ENCODE results near the gene TBX1. TPM values are rescaled to one million over a fixed set of nuclear protein-coding genes. Genes with fewer than 3 reads are reported as not detected.

The TBX1 gene
- total and polyA plus RNA-seq, 2 of the 13 experiments (the other 11 are each of a cell fraction or from before 2014, with no cell fraction given): not detected

GRCh38 chr22:19717691-19718455 lies 42.7 kb upstream of the TBX1 start (continued):
- TF ChIP-seq ZBTB46 (CRISPR knock-in tag; IDR thresholded peaks at IDR 0.05; ENCODE audit: borderline replicate concordance) (0 out of 2 replicates have a peak, but pooled peaks have one; percentile 58), MEIS1 (CRISPR knock-in tag; IDR thresholded peaks at IDR 0.05; ENCODE audit: borderline replicate concordance) (0 out of 2 replicates have a peak, but pooled peaks have one; percentile 40), SMC3 (IDR thresholded peaks at IDR 0.05; ENCODE audit: low read length) (peak; percentile 3; the same call in 1 of the 2 replicates), MXD4 (CRISPR knock-in tag; IDR thresholded peaks at IDR 0.05) (no peak), RAD51 (IDR thresholded peaks at IDR 0.05; ENCODE audit: borderline replicate concordance) (no peak), ZC3H13 (CRISPR knock-in tag; IDR thresholded peaks at IDR 0.05) (no peak), MIXL1 (CRISPR knock-in tag; IDR thresholded peaks at IDR 0.05) (no peak), ZNF253 (CRISPR knock-in tag; IDR thresholded peaks at IDR 0.05; ENCODE audit: borderline replicate concordance) (no peak), CBX2 (IDR thresholded peaks at IDR 0.05; ENCODE audit: low read depth, low read length) (no peak), CBX2 (CRISPR knock-in tag; IDR thresholded peaks at IDR 0.05; ENCODE audit: low read depth) (no peak), MEIS2 (CRISPR knock-in tag; IDR thresholded peaks at IDR 0.05) (peak; percentile 49; the same call in 1 of the 2 replicates), RXRA (CRISPR knock-in tag; IDR thresholded peaks at IDR 0.05) (no peak), SMAD3 (CRISPR knock-in tag; IDR thresholded peaks at IDR 0.05) (no peak), ZNF674 (CRISPR knock-in tag; IDR thresholded peaks at IDR 0.05; ENCODE audit: low read depth) (no peak), ZBTB38 (CRISPR knock-in tag; IDR thresholded peaks at IDR 0.05) (peak; percentile 31; the same call in 1 of the 2 replicates), ZMAT5 (CRISPR knock-in tag; IDR thresholded peaks at IDR 0.05; ENCODE audit: borderline replicate concordance, low read depth) (no peak), NFKB2 (CRISPR knock-in tag; IDR thresholded peaks at IDR 0.05; ENCODE audit: borderline replicate concordance) (no peak), PPARG (CRISPR knock-in tag; conservative IDR thresholded peaks at IDR 0.05) (no peak), SALL1 (CRISPR knock-in tag; IDR thresholded peaks at IDR 0.05) (peak; percentile 66; the same call in 1 of the 2 replicates), KDM5A (IDR thresholded peaks at IDR 0.05; ENCODE audit: borderline replicate concordance, low read length) (no peak), LCORL (IDR thresholded peaks at IDR 0.05) (no peak), LCORL (CRISPR knock-in tag; IDR thresholded peaks at IDR 0.05) (no peak)
- TF ChIP-seq, protein P1, sequence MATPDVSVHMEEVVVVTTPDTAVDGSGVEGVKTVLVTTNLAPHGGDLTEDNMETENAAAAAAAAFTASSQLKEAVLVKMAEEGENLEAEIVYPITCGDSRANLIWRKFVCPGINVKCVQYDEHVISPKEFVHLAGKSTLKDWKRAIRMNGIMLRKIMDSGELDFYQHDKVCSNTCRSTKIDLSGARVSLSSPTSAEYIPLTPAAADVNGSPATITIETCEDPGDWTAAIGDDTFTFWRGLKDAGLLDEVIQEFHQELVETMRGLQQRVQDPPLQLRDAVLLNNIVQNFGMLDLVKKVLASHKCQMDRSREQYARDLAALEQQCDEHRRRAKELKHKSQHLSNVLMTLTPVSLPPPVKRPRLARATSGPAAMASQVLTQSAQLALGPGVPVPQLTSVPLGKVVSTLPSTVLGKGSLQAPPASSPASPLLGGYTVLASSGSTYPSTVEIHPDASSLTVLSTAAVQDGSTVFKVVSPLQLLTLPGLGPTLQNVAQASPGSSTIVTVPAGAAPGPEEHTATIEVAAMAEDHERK (CRISPR knock-in tag; IDR thresholded peaks at IDR 0.05; ENCODE audit: low read depth): no peak
- TF ChIP-seq, protein P2, sequence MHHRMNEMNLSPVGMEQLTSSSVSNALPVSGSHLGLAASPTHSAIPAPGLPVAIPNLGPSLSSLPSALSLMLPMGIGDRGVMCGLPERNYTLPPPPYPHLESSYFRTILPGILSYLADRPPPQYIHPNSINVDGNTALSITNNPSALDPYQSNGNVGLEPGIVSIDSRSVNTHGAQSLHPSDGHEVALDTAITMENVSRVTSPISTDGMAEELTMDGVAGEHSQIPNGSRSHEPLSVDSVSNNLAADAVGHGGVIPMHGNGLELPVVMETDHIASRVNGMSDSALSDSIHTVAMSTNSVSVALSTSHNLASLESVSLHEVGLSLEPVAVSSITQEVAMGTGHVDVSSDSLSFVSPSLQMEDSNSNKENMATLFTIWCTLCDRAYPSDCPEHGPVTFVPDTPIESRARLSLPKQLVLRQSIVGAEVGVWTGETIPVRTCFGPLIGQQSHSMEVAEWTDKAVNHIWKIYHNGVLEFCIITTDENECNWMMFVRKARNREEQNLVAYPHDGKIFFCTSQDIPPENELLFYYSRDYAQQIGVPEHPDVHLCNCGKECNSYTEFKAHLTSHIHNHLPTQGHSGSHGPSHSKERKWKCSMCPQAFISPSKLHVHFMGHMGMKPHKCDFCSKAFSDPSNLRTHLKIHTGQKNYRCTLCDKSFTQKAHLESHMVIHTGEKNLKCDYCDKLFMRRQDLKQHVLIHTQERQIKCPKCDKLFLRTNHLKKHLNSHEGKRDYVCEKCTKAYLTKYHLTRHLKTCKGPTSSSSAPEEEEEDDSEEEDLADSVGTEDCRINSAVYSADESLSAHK (CRISPR knock-in tag; IDR thresholded peaks at IDR 0.05; ENCODE audit: borderline replicate concordance): no peak
